ENCODE results near the gene UCHL5.
"Not testable (repeated sequence)": the region's sequence is repeated elsewhere in the genome, so short reads cannot be mapped to it uniquely, and the experiment has no call there.

The UCHL5 gene

GRCh38 chr1:193013707-193014106 is 45.5 kb downstream of the UCHL5 start:
- no peak for DNase-seq (ENCODE audit: extremely low read depth in 1 of 2, low read depth in 1 of 2)

GRCh38 chr1:193013005-193013404 is 46.2 kb downstream of the UCHL5 start:
- no peak for DNase-seq (ENCODE audit: extremely low read depth in 1 of 2, low read depth in 1 of 2)

GRCh38 chr1:193011406-193011805 is 47.8 kb downstream of the UCHL5 start:
- DNase-seq (ENCODE audit: extremely low read depth in 1 of 2, low read depth in 1 of 2) = no peak

- no peak for DNase-seq (ENCODE audit: extremely low read depth in 1 of 2, low read depth in 1 of 2)
Measured at GRCh38 chr1:193009501-193009900, 49.7 kb downstream of the UCHL5 start.

- DNase-seq (ENCODE audit: extremely low read depth in 1 of 2, low read depth in 1 of 2) = no peak
Measured at GRCh38 chr1:193005785-193006184, 53.4 kb downstream of the UCHL5 start.

- no peak for DNase-seq (ENCODE audit: extremely low read depth in 1 of 2, low read depth in 1 of 2)
Measured at GRCh38 chr1:192998536-192998935, 60.6 kb downstream of the UCHL5 start.

GRCh38 chr1:192994141-192994540 is 65.0 kb downstream of the UCHL5 start:
- DNase-seq (ENCODE audit: extremely low read depth in 1 of 2, low read depth in 1 of 2) = no peak

GRCh38 chr1:192993426-192994085 is 65.6 kb downstream of the UCHL5 start:
- DNase-seq (ENCODE audit: extremely low read depth in 1 of 2, low read depth in 1 of 2) = no peak

GRCh38 chr1:192986748-192987334 is 72.3 kb downstream of the UCHL5 start:
- not testable (repeated sequence) for DNase-seq (ENCODE audit: extremely low read depth in 1 of 2, low read depth in 1 of 2)

- DNase-seq (ENCODE audit: extremely low read depth in 1 of 2, low read depth in 1 of 2) = peak in 1 of 2 donors; percentile 45
Measured at GRCh38 chr1:192986110-192986747, 72.9 kb downstream of the UCHL5 start.

- peak in 1 of 2 donors; percentile 20 for DNase-seq (ENCODE audit: extremely low read depth in 1 of 2, low read depth in 1 of 2)
Measured at GRCh38 chr1:192984080-192984479, 75.1 kb downstream of the UCHL5 start.

GRCh38 chr1:192983349-192983980 is 75.7 kb downstream of the UCHL5 start:
- DNase-seq (ENCODE audit: extremely low read depth in 1 of 2, low read depth in 1 of 2) = peak in 1 of 2 donors; percentile 43

GRCh38 chr1:192980856-192981255 is 78.3 kb downstream of the UCHL5 start:
- DNase-seq (ENCODE audit: extremely low read depth in 1 of 2, low read depth in 1 of 2) = no peak

- DNase-seq (ENCODE audit: extremely low read depth in 1 of 2, low read depth in 1 of 2) = not testable (repeated sequence)
Measured at GRCh38 chr1:192980334-192980733, 78.8 kb downstream of the UCHL5 start.

GRCh38 chr1:192979542-192979941 is 79.6 kb downstream of the UCHL5 start:
- DNase-seq (ENCODE audit: extremely low read depth in 1 of 2, low read depth in 1 of 2) = no peak

GRCh38 chr1:192978195-192978710 is 80.9 kb downstream of the UCHL5 start:
- DNase-seq (ENCODE audit: extremely low read depth in 1 of 2, low read depth in 1 of 2) = no peak

GRCh38 chr1:192977089-192977706 is 82.0 kb downstream of the UCHL5 start:
- no peak for DNase-seq (ENCODE audit: extremely low read depth in 1 of 2, low read depth in 1 of 2)

- DNase-seq (ENCODE audit: extremely low read depth in 1 of 2, low read depth in 1 of 2) = no peak
Measured at GRCh38 chr1:192976576-192976975, 82.6 kb downstream of the UCHL5 start.

GRCh38 chr1:192974701-192975100 is 84.5 kb downstream of the UCHL5 start:
- DNase-seq (ENCODE audit: extremely low read depth in 1 of 2, low read depth in 1 of 2) = no peak

- DNase-seq (ENCODE audit: extremely low read depth in 1 of 2, low read depth in 1 of 2) = no peak
Measured at GRCh38 chr1:192973988-192974387, 85.2 kb downstream of the UCHL5 start.

GRCh38 chr1:192973202-192973601 is 86.0 kb downstream of the UCHL5 start:
- no peak for DNase-seq (ENCODE audit: extremely low read depth in 1 of 2, low read depth in 1 of 2)
